HEK293T (cell line): ENCODE data around the gene TAP2.
"Not testable (repeated sequence)": the region's sequence is repeated elsewhere in the genome, so short reads cannot be mapped to it uniquely, and the experiment has no call there.

Experiments used
- CTCF ChIA-PET: fragments of 350-600 bp; formaldehyde crosslinking; extraction: SDS; loops from one replicate; lab custom pipeline; 2021; ENCODE audit warnings: antibody characterized with exemption, inconsistent platforms; lab: Yijun Ruan, JAX
- POLR2A ChIA-PET: fragments of 350-600 bp; formaldehyde crosslinking; extraction: SDS; loops from one replicate; lab custom pipeline; 2020; ENCODE audit warnings: antibody characterized with exemption, inconsistent platforms; lab: Yijun Ruan, JAX
- DNase-seq: peaks from one replicate; pipeline ENCODE4 v3.0.0; 2012; ENCODE audit warnings: mixed read lengths; ENCODE audit errors: extremely low spot score
- ARNT ChIP-seq: fragments of 450-650 bp; IDR thresholded peaks from 2 replicates; pipeline ENCODE4 v1.6.1; 2017; ENCODE audit warnings: mild to moderate bottlenecking
- BHLHE40 ChIP-seq: fragments of 450-650 bp; IDR thresholded peaks from 2 replicates; pipeline ENCODE4 v1.6.1; 2016; ENCODE audit warnings: mild to moderate bottlenecking, moderate library complexity, borderline replicate concordance
- CTBP1 ChIP-seq: fragments of 450-650 bp; IDR thresholded peaks from 2 replicates; pipeline ENCODE4 v1.6.1; 2016; ENCODE audit warnings: borderline replicate concordance
- ELF4 ChIP-seq: fragments of 450-650 bp; IDR thresholded peaks from 2 replicates; pipeline ENCODE4 v1.6.1; 2017; ENCODE audit warnings: antibody characterized with exemption
- FOXA1 ChIP-seq: fragments of 450-650 bp; IDR thresholded peaks from 2 replicates; pipeline ENCODE4 v1.6.1; 2016; ENCODE audit warnings: mild to moderate bottlenecking
- FOXK2 ChIP-seq: fragments of 450-650 bp; IDR thresholded peaks from 2 replicates; pipeline ENCODE4 v1.6.1; 2016; ENCODE audit warnings: mild to moderate bottlenecking
- FOXM1 ChIP-seq: fragments of 450-650 bp; IDR thresholded peaks from 2 replicates; pipeline ENCODE4 v1.6.1; 2017; ENCODE audit warnings: mild to moderate bottlenecking, borderline replicate concordance
- HDGF ChIP-seq: fragments of 450-650 bp; IDR thresholded peaks from 2 replicates; pipeline ENCODE4 v1.6.1; 2017; ENCODE audit warnings: antibody characterized with exemption, borderline replicate concordance
- L3MBTL2 ChIP-seq: fragments of 450-650 bp; conservative IDR thresholded peaks from 2 replicates; pipeline ENCODE4 v1.6.1; 2016; ENCODE audit warnings: mild to moderate bottlenecking
- LEF1 ChIP-seq: fragments of 450-650 bp; IDR thresholded peaks from 2 replicates; pipeline ENCODE4 v1.6.1; 2017; ENCODE audit warnings: mild to moderate bottlenecking, borderline replicate concordance
- NFRKB ChIP-seq: fragments of 450-650 bp; IDR thresholded peaks from 2 replicates; pipeline ENCODE4 v1.6.1; 2016; ENCODE audit warnings: mild to moderate bottlenecking, moderate library complexity
- SP1 ChIP-seq: fragments of 450-650 bp; IDR thresholded peaks from 2 replicates; pipeline ENCODE4 v1.6.1; 2017
- SUZ12 ChIP-seq: fragments of 450-650 bp; IDR thresholded peaks from 2 replicates; pipeline ENCODE4 v1.6.1; 2016; ENCODE audit warnings: mild to moderate bottlenecking
- TARDBP ChIP-seq: fragments of 450-650 bp; IDR thresholded peaks from 2 replicates; pipeline ENCODE4 v1.6.1; 2016
- ZNF384 ChIP-seq: fragments of 450-650 bp; IDR thresholded peaks from 2 replicates; pipeline ENCODE4 v1.6.1; 2016
- TF ChIP-seq, protein P1 (sequence below): fragments of 450-650 bp; IDR thresholded peaks from 2 replicates; pipeline ENCODE4 v1.6.1; 2016

The TAP2 gene

GRCh38 chr6:32838114-32838958, at the start of gene TAP2:
Gene TAP2, minus strand, starts transcription at chr6:32838739. Its CDS starts 506 bp downstream, at chr6:32838233.
- POLR2A ChIA-PET, result interaction anchor here (0.6 to 3.1 kb wide), 22 partner anchors 9 to 234 kb away, joined by 3 to 54 read pairs (median 4); partner anchors contain the start of genes PSMB9 and TAP1

GRCh38 chr6:32887616-32888015, 49.1 kb upstream of the TAP2 start:
- ChIA-PET CTCF (no interaction called here), POLR2A (no interaction called here)
- no peak for DNase-seq
- TF ChIP-seq NFRKB (no peak), ELF4 (no peak)

More at GRCh38 chr6:32838114-32838958, at the start of gene TAP2:
- CTCF ChIA-PET, result interaction anchor here (0.6 to 3.2 kb wide), 29 partner anchors 11 to 425 kb away, joined by 3 to 74 read pairs (median 5); partner anchors contain the start of genes PSMB9 and TAP1
- TF ChIP-seq, protein P1, sequence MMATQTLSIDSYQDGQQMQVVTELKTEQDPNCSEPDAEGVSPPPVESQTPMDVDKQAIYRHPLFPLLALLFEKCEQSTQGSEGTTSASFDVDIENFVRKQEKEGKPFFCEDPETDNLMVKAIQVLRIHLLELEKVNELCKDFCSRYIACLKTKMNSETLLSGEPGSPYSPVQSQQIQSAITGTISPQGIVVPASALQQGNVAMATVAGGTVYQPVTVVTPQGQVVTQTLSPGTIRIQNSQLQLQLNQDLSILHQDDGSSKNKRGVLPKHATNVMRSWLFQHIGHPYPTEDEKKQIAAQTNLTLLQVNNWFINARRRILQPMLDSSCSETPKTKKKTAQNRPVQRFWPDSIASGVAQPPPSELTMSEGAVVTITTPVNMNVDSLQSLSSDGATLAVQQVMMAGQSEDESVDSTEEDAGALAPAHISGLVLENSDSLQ, result no peak
- peak; percentile 45; the same call in 1 of the 2 replicates for TF ChIP-seq L3MBTL2
- peak; percentile 93 for DNase-seq

GRCh38 chr6:32886681-32887383, 48.3 kb upstream of the TAP2 start:
- no peak for DNase-seq
- POLR2A ChIA-PET, result interaction anchor here (1.3 to 1.7 kb wide), 3 partner anchors 8 to 85 kb away, joined by 5 to 11 read pairs (median 10); no protein-coding TSS in a partner anchor
- CTCF ChIA-PET, result interaction anchor here (0.6 to 1.7 kb wide), 5 partner anchors 19 to 98 kb away, joined by 3 to 34 read pairs (median 5); no protein-coding TSS in a partner anchor
- TF ChIP-seq ZNF384, result no peak
- TF ChIP-seq FOXM1, result no peak
- no peak for TF ChIP-seq CTBP1
- TF ChIP-seq SUZ12, result no peak
- TF ChIP-seq NFRKB, result no peak
- TF ChIP-seq L3MBTL2, result no peak
- TF ChIP-seq ARNT, result no peak
- no peak for TF ChIP-seq SP1
- TF ChIP-seq HDGF, result no peak
- no peak for TF ChIP-seq LEF1
- TF ChIP-seq ELF4, result no peak
- TF ChIP-seq TARDBP, result no peak
- TF ChIP-seq FOXK2, result no peak
- no peak for TF ChIP-seq BHLHE40

- TF ChIP-seq SUZ12 (no peak), HDGF (no peak), ARNT (no peak), L3MBTL2 (no peak), FOXA1 (no peak), FOXK2 (no peak), NFRKB (no peak), SP1 (no peak), BHLHE40 (no peak), FOXM1 (no peak), TARDBP (no peak)
- TF ChIP-seq, protein P1, result no peak
- no peak for DNase-seq
- CTCF ChIA-PET, result interaction anchor here (0.6 to 1.7 kb wide), 8 partner anchors 18 to 99 kb away, joined by 3 to 34 read pairs (median 4); partner anchors contain the start of genes HLA-DMB and TAP2
- POLR2A ChIA-PET, result interaction anchor here (1.3 to 1.7 kb wide), 4 partner anchors 9 to 99 kb away, joined by 4 to 11 read pairs (median 8); no protein-coding TSS in a partner anchor
Observed at GRCh38 chr6:32885698-32886286, 47.3 kb upstream of the TAP2 start.

DNA sequence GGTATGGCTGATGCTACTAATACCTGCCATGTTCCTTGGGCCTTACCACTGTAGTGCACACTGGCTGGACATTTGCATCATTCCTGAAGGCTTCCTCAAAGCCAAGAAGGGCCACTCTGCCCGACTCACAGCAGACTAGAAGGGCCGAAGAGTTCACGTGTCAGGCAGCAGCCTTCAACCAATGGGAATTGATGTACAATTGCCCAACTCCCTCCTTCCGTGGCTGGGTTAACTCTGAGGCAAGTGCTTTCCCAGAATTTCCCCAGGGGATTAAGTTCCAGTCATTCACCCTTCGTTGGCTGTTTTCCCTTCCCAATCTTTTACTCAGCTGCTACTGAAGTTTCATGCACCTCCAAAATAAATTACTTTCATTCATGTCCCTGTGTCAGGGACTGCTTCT, 45.2 kb upstream of the TAP2 start:
- ChIA-PET POLR2A (interaction anchor here (0.6 kb wide), 1 partner anchor 324 kb away, joined by 3 read pairs; no protein-coding TSS in a partner anchor), CTCF (no interaction called here)
- DNase-seq, result no peak
- TF ChIP-seq SUZ12 (no peak), FOXA1 (no peak), BHLHE40 (no peak), ZNF384 (no peak), L3MBTL2 (no peak), HDGF (no peak), SP1 (no peak), ARNT (no peak), NFRKB (no peak), FOXK2 (no peak)
- TF ChIP-seq, protein P1, result no peak

DNA sequence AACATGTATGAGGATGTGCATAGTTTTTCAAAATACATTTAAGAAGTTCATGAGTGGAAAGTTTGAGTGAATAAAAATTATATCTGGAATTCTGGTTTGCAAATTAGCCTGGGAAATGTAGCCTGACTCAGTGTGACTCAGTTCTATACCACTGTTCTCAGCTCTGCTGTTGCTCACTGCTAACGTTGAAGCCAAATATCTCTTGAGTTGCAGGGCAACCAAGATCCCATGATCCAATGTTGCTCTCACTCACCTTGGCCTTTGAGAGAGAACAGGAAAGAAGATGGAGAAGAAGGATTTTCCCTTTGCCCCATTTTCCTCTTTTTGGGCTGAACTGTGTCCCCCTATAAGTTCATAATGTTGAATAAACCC, 44.3 kb upstream of the TAP2 start:
- DNase-seq, result no peak
- ChIA-PET POLR2A (no interaction called here), CTCF (interaction anchor here (0.6 to 1.5 kb wide), 4 partner anchors 44 to 102 kb away, joined by 3 to 9 read pairs (median 4); partner anchors contain the start of gene TAP2)
- no peak for TF ChIP-seq ARNT
- TF ChIP-seq, protein P1, result no peak
- no peak for TF ChIP-seq FOXM1
- no peak for TF ChIP-seq L3MBTL2
- no peak for TF ChIP-seq BHLHE40
- TF ChIP-seq ELF4, result no peak
- TF ChIP-seq FOXK2, result no peak
- TF ChIP-seq LEF1, result no peak
- no peak for TF ChIP-seq SP1
- no peak for TF ChIP-seq FOXA1
- TF ChIP-seq NFRKB, result no peak
- no peak for TF ChIP-seq TARDBP
- TF ChIP-seq HDGF, result no peak
- TF ChIP-seq SUZ12, result no peak
- no peak for TF ChIP-seq CTBP1
- TF ChIP-seq ZNF384, result no peak

GRCh38 chr6:32880962-32881361, 42.4 kb upstream of the TAP2 start:
- POLR2A ChIA-PET, result interaction anchor here (1.8 kb wide), 1 partner anchor 91 kb away, joined by 4 read pairs; no protein-coding TSS in a partner anchor
- DNase-seq, CTCF ChIA-PET: not testable (repeated sequence)
